Vagina (tissue), 2 donors: ENCODE measurements around the gene STK11IP. TPM values are rescaled to one million over a fixed set of nuclear protein-coding genes. Genes with fewer than 3 reads are reported as not detected.

ENCODE experiments used
- DNase-seq, 2 donors: peaks; one replicate each; pipeline ENCODE4 v3.0.0-alpha.2; 2017; ENCODE audit errors: extremely low spot score in 2 of 2
- H3K27ac ChIP-seq: fragments of 200-600 bp; sonication (generic); one replicate; pipeline ENCODE4 v1.5.1; 2019
- H3K27me3 ChIP-seq: fragments of 200-600 bp; sonication (generic); one replicate; pipeline ENCODE4 v1.5.1; 2019
- H3K36me3 ChIP-seq, 2 donors: fragments of 200-600 bp; sonication (generic); one replicate each; pipeline ENCODE4 v1.5.1; 2017 to 2019
- H3K4me1 ChIP-seq: fragments of 200-600 bp; sonication (generic); one replicate; pipeline ENCODE4 v1.5.1; 2019
- H3K4me3 ChIP-seq, 2 donors: fragments of 200-600 bp; sonication (generic); 1 replicate in 1 of 2; 2 replicates in 1 of 2; pipeline ENCODE4 v1.5.1; 2016 to 2019
- H3K9me3 ChIP-seq: fragments of 200-600 bp; sonication (generic); one replicate; pipeline ENCODE4 v1.5.1; 2019
- CTCF ChIP-seq, 3 experiments: fragments of 450-650 bp in 2 of 3; fragments of 200-600 bp in 1 of 3; sonication (generic) in 1 of 3; IDR thresholded peaks; one replicate each; pipeline ENCODE4 v1.5.1; 2017 to 2019; ENCODE audit warnings: antibody characterized with exemption in 3 of 3, mild to moderate bottlenecking in 2 of 3, moderate library complexity in 2 of 3
- POLR2A ChIP-seq, 2 donors: fragments of 450-650 bp; IDR thresholded peaks; one replicate each; pipeline ENCODE4 v1.6.1; 2017; ENCODE audit warnings: antibody characterized with exemption in 2 of 2, mild to moderate bottlenecking in 2 of 2, moderate library complexity in 2 of 2
- POLR2AphosphoS5 ChIP-seq, 2 donors: sonication (generic); formaldehyde crosslinking; IDR thresholded peaks; one replicate each; pipeline ENCODE4 v1.9.0; 2017; ENCODE audit warnings: antibody characterized with exemption in 2 of 2, mild to moderate bottlenecking in 2 of 2, low read depth in 1 of 2; ENCODE audit not compliant: insufficient read depth in 1 of 2
- intact Hi-C: fragments of 100-400 bp; cut with DNase I; formaldehyde crosslinking; loops from one replicate; pipeline ENCODE4 v1.15.1; 2023
- total RNA-seq: library from RNA; depleted of rRNA; stranded (reverse); fragments of >200 nt; gene quantifications from one replicate; pipeline ENCODE4 v1.2.3, GENCODE V29; 2016

Gene STK11IP
- total RNA-seq, 1 donor from 2014 or later, result 11.3 TPM

- H3K36me3 ChIP-seq, result no peaks in the 10 kb centered on the region
- intact Hi-C loops, result no loop called here
- DNase-seq, result no peak
- no peak overlapping the region for H3K4me3 ChIP-seq
- no peaks in the 10 kb centered on the region for H3K9me3 ChIP-seq
- TF ChIP-seq CTCF (IDR thresholded peaks at IDR 0.05), result no peak
- H3K27me3 ChIP-seq, result no peaks in the 10 kb centered on the region
- no peak overlapping the region for H3K27ac ChIP-seq
- H3K4me1 ChIP-seq, result peaks cover 8% of the 10 kb centered on the region
Measured at GRCh38 chr2:219631904-219632759, 34.5 kb downstream of the STK11IP start.

- Histone ChIP-seq H3K27ac (no peak overlapping the region), H3K36me3 (no peaks in the 10 kb centered on the region), H3K9me3 (no peaks in the 10 kb centered on the region), H3K4me3 (no peak overlapping the region), H3K27me3 (no peaks in the 10 kb centered on the region), H3K4me1 (peaks cover 6% of the 10 kb centered on the region)
- TF ChIP-seq CTCF (IDR thresholded peaks at IDR 0.05) (no peak), POLR2AphosphoS5 (IDR thresholded peaks at IDR 0.05; ENCODE audit: insufficient read depth in 1 of 2, low read depth in 1 of 2) (no peak), POLR2A (IDR thresholded peaks at IDR 0.05) (no peak)
- intact Hi-C loops, result no loop called here
- no peak for DNase-seq
Measured at GRCh38 chr2:219632760-219633105, 35.1 kb downstream of the STK11IP start.

- H3K36me3 ChIP-seq, result no peaks in the 10 kb centered on the region
- no peak overlapping the region for H3K4me3 ChIP-seq
- DNase-seq, result no peak
- no peak for TF ChIP-seq POLR2AphosphoS5 (IDR thresholded peaks at IDR 0.05; ENCODE audit: insufficient read depth in 1 of 2, low read depth in 1 of 2)
- TF ChIP-seq POLR2A (IDR thresholded peaks at IDR 0.05), result no peak
- no peak for TF ChIP-seq CTCF (IDR thresholded peaks at IDR 0.05)
- no peaks in the 10 kb centered on the region for H3K27me3 ChIP-seq
- H3K9me3 ChIP-seq, result no peaks in the 10 kb centered on the region
- no peaks in the 10 kb centered on the region for H3K4me1 ChIP-seq
- no peak overlapping the region for H3K27ac ChIP-seq
- intact Hi-C loops, result no loop called here
Measured at GRCh38 chr2:219633276-219634065, 35.8 kb downstream of the STK11IP start.

- Histone ChIP-seq H3K4me1 (no peaks in the 10 kb centered on the region), H3K36me3 (no peaks in the 10 kb centered on the region), H3K4me3 (no peak overlapping the region), H3K9me3 (no peaks in the 10 kb centered on the region), H3K27me3 (no peaks in the 10 kb centered on the region), H3K27ac (no peak overlapping the region)
- TF ChIP-seq POLR2AphosphoS5 (IDR thresholded peaks at IDR 0.05; ENCODE audit: insufficient read depth in 1 of 2, low read depth in 1 of 2) (no peak), CTCF (IDR thresholded peaks at IDR 0.05) (no peak), POLR2A (IDR thresholded peaks at IDR 0.05) (no peak)
- DNase-seq, result no peak
- intact Hi-C loops, result no loop called here
Measured at GRCh38 chr2:219634171-219634940, 36.7 kb downstream of the STK11IP start.
